Measurements from ENCODE around the gene DYNC2LI1.
A peak's percentile ranks its signal among the peaks of the same experiment; 100 is the strongest.
"Not testable (repeated sequence)": the region's sequence is repeated elsewhere in the genome, so short reads cannot be mapped to it uniquely, and the experiment has no call there.

Gene DYNC2LI1

DNA sequence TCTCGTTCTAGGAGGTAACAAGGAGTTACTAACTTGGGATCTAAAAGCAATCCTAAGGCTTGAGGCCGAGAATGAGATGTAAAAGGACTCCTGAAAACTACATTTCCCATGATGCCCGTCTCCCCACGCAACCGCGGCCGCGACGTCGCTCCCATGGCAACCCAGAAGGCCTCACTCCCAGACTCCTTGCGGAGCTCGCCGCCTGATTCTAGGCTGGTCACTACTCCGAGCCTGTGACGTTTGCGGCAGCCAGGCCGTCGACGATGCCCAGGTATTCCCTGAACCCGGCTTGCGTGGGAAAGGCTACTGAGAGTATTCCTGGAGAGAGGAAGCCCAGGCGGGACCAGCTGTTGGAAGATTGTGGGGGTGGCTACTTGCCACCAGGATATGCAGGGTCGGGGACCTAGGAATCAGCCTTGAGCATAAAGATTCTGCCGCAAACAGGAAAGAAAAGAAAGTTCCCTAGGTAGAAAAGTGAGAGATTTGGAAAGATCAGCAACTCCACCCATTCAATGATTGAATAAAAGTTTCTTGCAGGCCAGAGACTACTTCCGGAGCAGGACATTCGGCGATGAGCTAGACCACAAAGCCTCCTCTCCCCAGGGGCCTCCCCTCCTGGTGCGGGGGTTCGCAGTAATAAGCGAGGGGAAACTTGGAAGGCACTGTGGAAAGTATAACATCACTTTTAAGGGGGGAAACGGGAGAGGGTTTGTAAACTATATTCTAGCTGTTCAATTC is at the start of gene DYNC2LI1:
Gene DYNC2LI1 (plus strand): TSS at position 164 of the 738 bp plus-strand sequence. CDS start 100 bp downstream, at position 264.
- TF ChIP-seq, protein P1, sequence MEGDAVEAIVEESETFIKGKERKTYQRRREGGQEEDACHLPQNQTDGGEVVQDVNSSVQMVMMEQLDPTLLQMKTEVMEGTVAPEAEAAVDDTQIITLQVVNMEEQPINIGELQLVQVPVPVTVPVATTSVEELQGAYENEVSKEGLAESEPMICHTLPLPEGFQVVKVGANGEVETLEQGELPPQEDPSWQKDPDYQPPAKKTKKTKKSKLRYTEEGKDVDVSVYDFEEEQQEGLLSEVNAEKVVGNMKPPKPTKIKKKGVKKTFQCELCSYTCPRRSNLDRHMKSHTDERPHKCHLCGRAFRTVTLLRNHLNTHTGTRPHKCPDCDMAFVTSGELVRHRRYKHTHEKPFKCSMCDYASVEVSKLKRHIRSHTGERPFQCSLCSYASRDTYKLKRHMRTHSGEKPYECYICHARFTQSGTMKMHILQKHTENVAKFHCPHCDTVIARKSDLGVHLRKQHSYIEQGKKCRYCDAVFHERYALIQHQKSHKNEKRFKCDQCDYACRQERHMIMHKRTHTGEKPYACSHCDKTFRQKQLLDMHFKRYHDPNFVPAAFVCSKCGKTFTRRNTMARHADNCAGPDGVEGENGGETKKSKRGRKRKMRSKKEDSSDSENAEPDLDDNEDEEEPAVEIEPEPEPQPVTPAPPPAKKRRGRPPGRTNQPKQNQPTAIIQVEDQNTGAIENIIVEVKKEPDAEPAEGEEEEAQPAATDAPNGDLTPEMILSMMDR (IDR thresholded peaks at IDR 0.05; ENCODE audit: low read depth, low read length), result no peak
- in situ Hi-C loops (cut with HindIII; ENCODE audit: low sequenced_read_pairs), result no loop called here
- H3K4me3 ChIP-seq (ENCODE audit: low read depth, low read length), result peak within 1 kb of the TSS; percentile 58
- DNase-seq (ENCODE audit: low read depth, low spot score), result peak; percentile 91

DNA sequence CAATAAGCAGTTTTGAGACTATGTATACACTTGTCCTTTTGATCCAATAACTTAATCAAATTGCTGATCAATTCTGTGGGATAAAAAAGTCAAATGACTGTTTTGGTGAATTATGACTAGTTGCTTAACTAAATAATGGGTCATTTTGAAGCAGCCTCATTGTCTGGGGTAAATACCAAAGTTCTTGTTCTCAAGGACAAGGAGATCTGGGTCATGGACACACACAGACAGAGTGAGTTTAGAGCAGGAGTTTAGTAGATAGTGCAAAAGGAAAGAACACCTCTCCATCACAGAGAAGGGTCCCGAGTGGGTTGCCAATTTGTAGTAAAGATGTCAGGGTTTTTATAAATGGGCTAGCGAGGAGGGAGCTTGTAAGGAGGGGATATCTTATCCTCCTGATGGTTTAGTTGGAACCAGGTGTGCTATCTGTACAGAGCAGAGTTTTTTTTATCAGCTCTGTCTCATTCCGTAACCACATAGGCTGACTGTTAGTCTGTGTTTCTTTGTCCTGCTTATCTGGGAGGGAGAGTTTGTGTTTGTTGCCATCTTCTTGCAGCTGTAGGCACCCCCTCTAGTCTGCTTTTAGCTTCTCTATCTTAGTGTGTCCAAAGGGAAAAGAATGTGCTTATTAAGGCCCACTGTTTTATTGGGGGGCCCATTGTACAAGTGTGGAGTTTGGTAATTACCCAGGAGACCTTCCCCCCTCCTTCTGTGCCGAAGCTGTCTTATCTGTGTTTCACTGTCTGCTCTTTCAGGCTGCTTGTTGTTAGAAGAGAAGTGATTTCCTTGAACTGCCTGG is 48.9 kb upstream of the DYNC2LI1 start:
- in situ Hi-C loops (cut with HindIII; ENCODE audit: low sequenced_read_pairs), result no loop called here
- DNase-seq (ENCODE audit: low read depth, low spot score), result no peak
- no peak overlapping the region for H3K4me3 ChIP-seq (ENCODE audit: low read depth, low read length)
- TF ChIP-seq, protein P1 (IDR thresholded peaks at IDR 0.05; ENCODE audit: low read depth, low read length), result no peak

DNA sequence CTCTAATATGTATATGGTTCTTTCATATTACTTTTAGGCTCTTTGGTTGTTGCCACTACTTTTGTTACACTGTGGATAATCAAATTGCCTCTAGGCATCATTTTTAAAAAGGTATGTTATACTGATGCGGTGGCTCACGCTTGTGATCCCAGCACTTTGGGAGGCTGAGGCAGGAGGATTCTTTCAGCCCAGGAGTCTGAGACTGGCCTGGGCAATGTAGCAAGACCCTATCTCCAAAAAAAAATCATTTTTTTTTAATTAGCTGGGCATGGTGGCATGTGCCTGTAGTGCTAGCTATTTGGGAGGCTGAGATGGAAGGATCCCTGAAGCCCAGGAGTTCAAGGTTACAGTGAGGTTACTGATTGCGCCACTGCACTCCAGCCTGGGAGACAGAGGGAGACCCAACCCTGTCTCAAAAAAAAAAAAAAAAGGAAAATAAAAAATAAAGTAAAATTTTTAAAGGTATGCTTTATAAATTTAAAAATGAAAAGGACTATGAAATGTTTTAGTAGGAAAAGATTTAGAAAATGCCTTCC is 48.1 kb upstream of the DYNC2LI1 start:
- TF ChIP-seq, protein P1 (IDR thresholded peaks at IDR 0.05; ENCODE audit: low read depth, low read length), result no peak
- H3K4me3 ChIP-seq (ENCODE audit: low read depth, low read length), result no peak overlapping the region
- no peak for DNase-seq (ENCODE audit: low read depth, low spot score)
- in situ Hi-C loops (cut with HindIII; ENCODE audit: low sequenced_read_pairs), result no loop called here

DNA sequence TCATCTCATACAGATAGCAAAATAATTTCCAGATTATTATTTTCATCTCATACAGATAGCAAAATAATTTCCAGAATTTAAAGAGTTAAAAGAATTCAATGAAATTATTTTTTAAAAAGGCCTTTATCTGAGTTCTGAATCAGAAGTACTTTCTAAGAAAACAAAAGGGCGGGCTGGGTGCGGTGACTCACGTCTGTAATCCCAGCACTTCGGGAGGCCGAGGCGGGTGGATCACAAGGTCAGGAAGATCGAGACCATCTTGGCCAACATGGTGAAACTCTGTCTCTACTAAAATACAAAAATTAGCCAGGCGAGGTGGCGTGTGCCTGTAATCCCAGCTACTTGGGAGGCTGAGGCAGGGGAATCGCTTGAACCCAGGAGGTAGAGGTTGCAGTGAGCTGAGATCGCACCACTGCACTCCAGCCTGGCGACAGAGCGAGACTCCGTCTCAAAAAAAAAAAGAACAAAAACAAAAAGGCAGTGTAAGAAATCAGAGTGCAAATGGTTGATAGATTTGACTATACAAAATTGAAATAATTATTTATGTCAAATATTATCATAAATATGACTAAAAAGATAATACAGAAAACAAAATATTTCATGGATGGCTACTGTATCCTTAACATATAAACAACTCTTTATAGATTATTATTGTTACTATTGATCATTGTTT is 46.7 kb upstream of the DYNC2LI1 start:
- H3K4me3 ChIP-seq (ENCODE audit: low read depth, low read length); in situ Hi-C loops (cut with HindIII; ENCODE audit: low sequenced_read_pairs): not testable (repeated sequence)
- peak; percentile 42 for DNase-seq (ENCODE audit: low read depth, low spot score)

DNA sequence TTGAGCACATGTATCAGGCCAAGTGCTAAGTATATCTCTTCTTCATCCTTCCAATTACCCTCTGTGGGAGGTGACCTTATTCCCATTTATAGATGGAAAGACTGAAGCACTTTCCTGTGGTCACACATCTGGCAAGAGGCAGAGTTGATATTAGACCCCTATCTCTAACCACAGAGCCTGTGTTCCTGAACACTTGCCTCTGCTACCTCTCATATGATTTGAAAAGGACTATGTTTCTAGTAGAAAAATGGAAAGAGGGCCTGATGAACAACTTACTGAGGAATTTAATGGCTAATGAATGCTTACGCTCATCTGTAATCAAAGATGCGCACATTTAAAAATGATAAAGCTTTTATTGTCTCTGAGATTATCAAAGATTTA is 46.2 kb upstream of the DYNC2LI1 start:
- no peak for DNase-seq (ENCODE audit: low read depth, low spot score)
- H3K4me3 ChIP-seq (ENCODE audit: low read depth, low read length), result no peak overlapping the region
- TF ChIP-seq, protein P1 (IDR thresholded peaks at IDR 0.05; ENCODE audit: low read depth, low read length), result no peak
- in situ Hi-C loops (cut with HindIII; ENCODE audit: low sequenced_read_pairs), result no loop called here

DNA sequence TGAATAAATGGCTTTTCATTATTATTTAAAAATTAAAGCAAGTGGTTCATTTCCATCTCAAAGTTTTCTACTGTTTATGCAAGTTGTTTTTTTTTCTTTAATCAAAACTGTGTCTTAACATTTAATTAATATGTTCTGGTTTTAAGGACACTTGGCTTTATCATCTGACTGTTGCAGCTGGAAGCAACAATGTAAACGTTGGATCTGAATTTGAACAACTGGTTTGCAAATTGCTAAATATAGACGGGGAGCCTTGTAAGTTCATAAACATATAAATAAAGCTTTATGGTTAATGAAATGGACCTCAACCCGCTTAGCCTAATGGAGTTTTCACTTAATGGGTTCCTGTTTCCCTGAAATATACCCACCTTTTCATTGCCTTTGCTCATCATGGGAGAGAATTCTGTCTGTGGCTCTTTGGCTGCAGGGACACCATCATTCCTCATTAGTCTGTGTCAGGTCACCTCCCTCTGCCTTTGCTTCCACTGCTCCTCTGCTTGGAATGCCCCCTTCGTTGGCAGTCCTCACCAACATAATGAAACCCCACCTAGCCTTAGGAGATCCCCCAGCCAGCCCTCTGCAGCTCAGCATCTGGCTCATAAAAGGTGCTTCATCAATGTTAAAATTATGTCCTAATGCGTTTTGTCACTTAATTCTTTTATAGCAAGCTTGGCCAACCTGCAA is 44.2 kb upstream of the DYNC2LI1 start:
- in situ Hi-C loops (cut with HindIII; ENCODE audit: low sequenced_read_pairs), result no loop called here
- no peak for DNase-seq (ENCODE audit: low read depth, low spot score)
- no peak overlapping the region for H3K4me3 ChIP-seq (ENCODE audit: low read depth, low read length)
- TF ChIP-seq, protein P1 (IDR thresholded peaks at IDR 0.05; ENCODE audit: low read depth, low read length), result no peak

Measured in astrocyte of the spinal cord (primary cell).